ENCODE results near the gene ERICH3.

- TF ChIP-seq CTCF (conservative IDR thresholded peaks at IDR 0.05 in 1 of 2, IDR thresholded peaks at IDR 0.05 in 1 of 2; ENCODE audit: low read depth in 1 of 2, low read length in 2 of 2) = no peak
- no peak for TF ChIP-seq EZH2 (IDR thresholded peaks at IDR 0.05; ENCODE audit: low read length, missing control alignments)
Measured at GRCh38 chr1:74526708-74527107, 146.9 kb downstream of the ERICH3 start.
